ENCODE results near the gene PDGFRB. TPM values are rescaled to one million over a fixed set of nuclear protein-coding genes. Genes with fewer than 3 reads are reported as not detected.

The PDGFRB gene
- total and polyA plus RNA-seq, 12 donors, result 15.5 to 101 (median 42.9) TPM

DNA sequence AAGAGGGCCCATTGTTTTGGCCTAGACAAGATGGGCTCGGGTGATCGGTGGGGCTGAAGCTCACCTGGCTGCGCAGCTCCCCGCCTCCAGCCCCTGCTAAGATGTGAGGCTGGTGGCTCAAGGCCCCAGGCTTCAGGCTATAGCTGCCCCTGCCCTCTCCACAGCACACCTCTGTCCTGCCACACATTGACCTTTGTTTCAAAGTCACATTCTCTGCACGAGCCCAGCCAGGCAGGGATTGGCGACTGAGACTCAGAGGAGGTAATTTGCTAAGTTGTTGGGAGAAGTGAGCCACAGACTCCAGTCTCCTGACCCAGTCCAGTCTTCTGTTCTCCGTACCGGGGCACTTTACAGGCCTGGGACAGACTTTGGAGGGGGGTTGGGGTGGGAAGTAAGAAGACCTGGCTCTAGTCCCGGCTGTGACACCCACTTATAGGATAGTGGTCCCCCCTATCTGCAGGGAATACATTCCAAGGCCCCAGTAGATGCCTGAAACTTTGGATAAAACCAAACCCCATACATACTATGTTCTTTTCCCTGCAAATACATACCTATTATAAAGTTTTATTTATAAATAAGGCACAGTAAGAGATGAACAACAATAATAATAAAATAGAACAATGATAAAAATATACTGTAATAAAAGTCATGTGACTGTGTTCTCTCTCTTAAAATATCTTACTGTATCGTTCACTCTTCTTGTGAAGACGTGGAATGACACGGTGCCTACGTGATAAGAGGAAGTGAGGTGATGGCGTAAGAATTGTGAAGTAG is 13.3 kb downstream of the PDGFRB start:
- Histone ChIP-seq H3K27ac (peak overlapping the region; percentile 78 to 92 (median 87)), H3K36me3 (no peaks in the 10 kb centered on the region), H3K4me1 (peaks cover 47 to 100% (median 85%) of the 10 kb centered on the region in 9 donors), H3K4me3 (no peak overlapping the region), H3K9me3 (no peaks in the 10 kb centered on the region), H3K27me3 (no peaks in the 10 kb centered on the region)
- TF ChIP-seq, protein P1, sequence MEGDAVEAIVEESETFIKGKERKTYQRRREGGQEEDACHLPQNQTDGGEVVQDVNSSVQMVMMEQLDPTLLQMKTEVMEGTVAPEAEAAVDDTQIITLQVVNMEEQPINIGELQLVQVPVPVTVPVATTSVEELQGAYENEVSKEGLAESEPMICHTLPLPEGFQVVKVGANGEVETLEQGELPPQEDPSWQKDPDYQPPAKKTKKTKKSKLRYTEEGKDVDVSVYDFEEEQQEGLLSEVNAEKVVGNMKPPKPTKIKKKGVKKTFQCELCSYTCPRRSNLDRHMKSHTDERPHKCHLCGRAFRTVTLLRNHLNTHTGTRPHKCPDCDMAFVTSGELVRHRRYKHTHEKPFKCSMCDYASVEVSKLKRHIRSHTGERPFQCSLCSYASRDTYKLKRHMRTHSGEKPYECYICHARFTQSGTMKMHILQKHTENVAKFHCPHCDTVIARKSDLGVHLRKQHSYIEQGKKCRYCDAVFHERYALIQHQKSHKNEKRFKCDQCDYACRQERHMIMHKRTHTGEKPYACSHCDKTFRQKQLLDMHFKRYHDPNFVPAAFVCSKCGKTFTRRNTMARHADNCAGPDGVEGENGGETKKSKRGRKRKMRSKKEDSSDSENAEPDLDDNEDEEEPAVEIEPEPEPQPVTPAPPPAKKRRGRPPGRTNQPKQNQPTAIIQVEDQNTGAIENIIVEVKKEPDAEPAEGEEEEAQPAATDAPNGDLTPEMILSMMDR (IDR thresholded peaks at IDR 0.05), result no peak
- ATAC-seq (no peak), DNase-seq (no peak)
- WGBS, 2 donors, result 67 to 69% methylated on average over 14 of the region's 14 CpGs
- intact Hi-C loops (cut with DNase I), result no loop called here

- peaks cover 51 to 100% (median 92%) of the 10 kb centered on the region in 9 donors for H3K4me1 ChIP-seq
- DNase-seq (no peak), ATAC-seq (peak in 1 of 8 donors; percentile 19)
- peaks cover 0 to 3% (median 0%) of the 10 kb centered on the region in 9 donors for H3K36me3 ChIP-seq
- TF ChIP-seq, protein P1 (IDR thresholded peaks at IDR 0.05), result no peak
- H3K9me3 ChIP-seq, result no peaks in the 10 kb centered on the region
- 74 to 79% methylated on average over 9 of the region's 9 CpGs for WGBS, 2 donors
- H3K4me3 ChIP-seq, result no peak overlapping the region
- peak overlapping the region; percentile 39 to 92 (median 85) for H3K27ac ChIP-seq
- intact Hi-C loops (cut with DNase I), result no loop called here
- H3K27me3 ChIP-seq, result no peaks in the 10 kb centered on the region
Measured at GRCh38 chr5:150141544-150142184, 14.0 kb downstream of the PDGFRB start.

DNA sequence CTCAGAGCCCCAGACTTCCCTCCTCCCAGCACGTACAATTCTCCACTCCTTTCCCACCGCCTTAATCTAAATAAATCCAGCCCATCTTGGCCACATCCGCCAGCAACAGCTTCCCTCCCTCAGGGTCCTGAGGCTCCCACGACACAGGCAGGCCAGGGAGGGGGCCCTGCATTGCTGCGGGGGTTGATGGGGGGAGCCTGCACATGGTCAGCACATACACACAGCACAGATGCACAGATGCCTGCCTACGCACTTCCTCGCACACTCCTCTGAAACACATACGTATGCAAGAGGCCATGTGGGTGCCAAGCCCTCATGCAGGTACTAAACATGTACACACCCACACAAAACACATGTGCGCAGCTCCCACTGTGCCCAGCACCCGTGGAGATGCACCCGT is 14.8 kb downstream of the PDGFRB start:
- DNase-seq, result peak in 1 of 2 donors; percentile 55
- peak overlapping the region in 1 of 10 donors; percentile 8 for H3K4me3 ChIP-seq
- TF ChIP-seq, protein P1 (IDR thresholded peaks at IDR 0.05), result no peak

DNA sequence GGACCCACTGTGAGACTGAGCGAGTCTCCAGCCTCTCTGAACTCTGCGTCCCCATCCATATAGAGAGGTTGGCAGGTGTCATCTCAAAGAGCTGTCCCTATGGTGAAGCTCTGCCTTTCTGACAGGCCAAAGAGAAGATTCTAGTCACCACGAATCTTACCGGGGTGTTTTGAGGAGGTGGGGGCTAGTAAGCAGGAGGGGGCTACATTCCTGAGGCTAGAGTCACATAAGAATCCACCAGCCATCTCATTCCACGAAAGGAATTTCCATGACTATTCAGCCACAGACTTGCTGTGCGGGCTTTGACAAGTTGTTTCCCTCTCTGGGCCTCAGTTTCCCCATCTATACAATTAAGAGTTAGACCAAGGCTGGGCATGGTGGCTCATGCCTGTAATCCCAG is 16.3 kb downstream of the PDGFRB start:
- H3K4me1 ChIP-seq, result peaks cover 47 to 100% (median 82%) of the 10 kb centered on the region in 9 donors
- intact Hi-C loops (cut with DNase I), result loop anchor here in 4 of 10 donors (10.0 kb wide), 2 partner anchors 215 to 295 kb away; partner anchors contain the start of gene TCOF1 (in 1 of the 4)

More for the DNA sequence above, 14.8 kb downstream of the PDGFRB start:
- peak in 4 of 8 donors; percentile 7 to 26 (median 11) for ATAC-seq
- Histone ChIP-seq H3K27me3 (no peaks in the 10 kb centered on the region), H3K9me3 (no peaks in the 10 kb centered on the region), H3K4me1 (peaks cover 51 to 100% (median 95%) of the 10 kb centered on the region in 9 donors), H3K27ac (peak overlapping the region; percentile 78 to 92 (median 85)), H3K36me3 (peaks cover 0 to 12% (median 0%) of the 10 kb centered on the region in 9 donors)
- WGBS, 2 donors, result 56 to 68% methylated on average over 11 of the region's 11 CpGs
- intact Hi-C loops (cut with DNase I), result no loop called here

More for the DNA sequence above, 16.3 kb downstream of the PDGFRB start:
- H3K4me3 ChIP-seq, result peak overlapping the region in 2 of 10 donors; percentile 5 to 11
- H3K36me3 ChIP-seq, result peaks cover 0 to 25% (median 0%) of the 10 kb centered on the region in 9 donors
- H3K27me3 ChIP-seq, result no peaks in the 10 kb centered on the region
- no peak for ATAC-seq
- TF ChIP-seq, protein P1 (IDR thresholded peaks at IDR 0.05), result no peak
- WGBS, 2 donors, result 71% methylated on average over 6 of the region's 6 CpGs
- peak overlapping the region; percentile 78 to 92 (median 85) for H3K27ac ChIP-seq
- H3K9me3 ChIP-seq, result no peaks in the 10 kb centered on the region
- DNase-seq, result no peak
